Measurements from ENCODE around the gene SC5D. TPM values are rescaled to one million over a fixed set of nuclear protein-coding genes. Genes with fewer than 3 reads are reported as not detected.
A peak's percentile ranks its signal among the peaks of the same experiment; 100 is the strongest.

The SC5D gene
- polyA plus RNA-seq, 1 donor = 29.9 TPM

DNA sequence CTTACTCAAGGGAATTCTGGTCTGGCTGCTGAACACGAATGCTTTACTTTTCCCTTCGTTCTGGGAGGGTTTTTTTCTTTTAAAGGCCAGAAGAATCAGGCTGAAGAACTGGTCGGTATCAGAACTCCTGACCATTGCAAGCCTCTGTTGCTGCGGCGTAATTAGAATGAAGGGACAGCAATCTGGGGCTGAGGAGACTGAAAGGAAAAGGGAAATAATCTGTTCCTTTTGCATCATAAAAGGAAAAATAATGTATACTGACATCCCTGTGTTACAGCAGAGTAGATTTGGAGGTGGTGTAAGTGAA lies 670 bp downstream of the SC5D start:
- DNase-seq = no peak

DNA sequence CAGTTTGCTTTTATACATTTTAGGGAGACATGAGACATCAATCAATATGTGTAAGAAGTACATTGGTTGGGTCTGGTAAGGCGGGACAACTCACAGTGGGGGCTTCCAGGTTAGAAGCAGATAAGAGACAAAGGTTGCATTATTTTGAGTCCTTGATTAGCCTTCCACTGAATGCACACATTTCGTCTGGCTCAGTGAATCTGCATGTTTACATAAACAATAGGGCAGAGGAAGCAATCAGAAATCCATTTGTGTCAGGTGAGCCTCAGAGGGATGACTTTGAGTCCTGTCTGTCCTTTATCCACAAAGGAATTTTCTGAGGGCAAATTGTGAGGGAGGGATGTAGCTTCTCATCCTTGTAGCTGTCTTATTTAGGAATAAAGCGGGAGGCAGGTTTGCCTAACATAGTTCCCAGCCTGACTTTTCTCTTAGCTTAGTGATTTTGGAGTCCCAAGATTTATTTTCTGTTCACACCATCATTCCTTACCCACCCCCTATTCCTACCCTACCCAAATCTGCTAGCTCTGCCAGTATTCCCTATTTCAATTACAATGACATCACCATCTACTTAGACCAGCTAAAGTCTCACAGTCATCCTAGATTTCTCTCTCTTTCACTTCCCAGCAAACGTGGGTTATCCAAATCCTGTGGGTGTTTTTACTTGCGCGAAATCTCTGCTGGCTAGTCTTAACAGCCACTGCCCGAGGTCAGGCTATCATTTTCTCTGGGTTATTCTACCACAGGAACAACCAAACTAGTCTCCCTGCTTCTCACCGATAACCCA lies 2.9 kb downstream of the SC5D start:
- no peak for DNase-seq

DNA sequence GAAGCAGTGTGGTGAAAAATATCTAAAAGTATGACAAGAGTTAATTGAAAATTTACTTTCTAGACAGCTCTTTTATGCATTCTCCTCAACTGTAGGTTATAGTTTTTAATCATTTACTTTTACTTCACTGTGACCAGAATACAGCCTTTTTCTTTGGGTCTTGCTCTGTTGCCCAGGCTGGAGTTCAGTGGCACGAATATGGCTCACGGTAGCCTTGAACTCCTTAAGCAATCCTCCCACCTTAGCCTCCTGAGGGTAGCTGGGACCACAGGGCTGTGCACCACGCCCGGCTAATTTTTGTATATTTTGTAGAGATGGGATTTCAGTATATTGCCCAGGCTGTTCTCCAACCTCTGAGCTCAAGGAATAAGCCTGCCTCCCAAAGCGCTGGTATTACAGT lies 5.3 kb downstream of the SC5D start:
- DNase-seq = no peak

DNA sequence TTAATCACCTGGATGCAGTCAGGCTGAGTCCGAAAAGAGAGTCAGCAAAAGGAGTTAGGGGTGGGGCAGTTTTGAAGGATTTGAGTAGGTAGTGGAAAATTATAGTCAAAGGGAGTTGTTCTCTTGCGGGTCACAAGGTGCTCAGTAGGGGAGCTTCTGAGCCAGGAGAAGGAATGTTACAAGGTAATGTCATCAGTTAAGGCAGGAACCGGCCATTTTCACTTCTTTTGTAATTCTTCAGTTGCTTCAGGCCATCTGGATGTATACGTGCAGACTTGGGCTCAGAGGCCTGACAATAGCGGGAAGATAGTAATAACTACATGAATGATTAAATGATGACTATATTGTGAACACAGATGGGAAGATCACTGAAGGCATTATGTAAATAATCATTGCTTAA lies 6.2 kb downstream of the SC5D start:
- no peak for DNase-seq

GRCh38 chr11:121299417-121299816 lies 6.8 kb downstream of the SC5D start:
- no peak for DNase-seq

DNA sequence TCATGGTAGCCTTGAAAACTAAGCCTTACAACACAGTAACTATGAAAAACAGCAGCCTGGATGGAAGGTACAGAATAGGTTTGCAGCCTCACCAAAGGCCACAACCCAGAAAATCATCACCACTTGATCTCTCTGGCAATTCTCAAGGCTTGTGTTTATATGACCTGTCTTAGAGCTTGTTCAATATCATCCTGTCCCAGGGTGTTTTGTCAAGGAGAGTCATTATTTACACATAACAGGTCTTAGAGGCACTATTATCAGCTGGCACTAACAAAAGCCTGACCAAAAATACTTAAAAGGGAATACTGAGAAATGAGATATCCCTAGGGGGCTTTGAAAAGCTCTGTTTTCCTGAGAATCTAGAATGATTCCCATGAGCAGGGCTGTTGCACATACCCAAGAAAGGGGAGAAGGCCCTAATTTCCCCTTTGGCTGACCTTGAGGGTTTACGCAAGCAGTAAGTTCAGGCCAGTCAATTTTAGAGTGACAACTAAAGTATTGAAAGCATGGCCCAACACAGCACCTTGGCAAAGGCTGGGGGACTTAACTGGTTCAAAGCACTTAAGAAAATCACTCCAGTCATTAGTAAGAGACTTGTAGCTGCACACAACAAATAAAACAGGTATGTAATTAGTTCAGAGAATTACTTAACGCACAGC lies 7.9 kb downstream of the SC5D start:
- no peak for DNase-seq

GRCh38 chr11:121300972-121301699 lies 8.6 kb downstream of the SC5D start:
- no peak for DNase-seq

- DNase-seq = no peak
Measured at GRCh38 chr11:121304759-121305158, 12.2 kb downstream of the SC5D start.

DNA sequence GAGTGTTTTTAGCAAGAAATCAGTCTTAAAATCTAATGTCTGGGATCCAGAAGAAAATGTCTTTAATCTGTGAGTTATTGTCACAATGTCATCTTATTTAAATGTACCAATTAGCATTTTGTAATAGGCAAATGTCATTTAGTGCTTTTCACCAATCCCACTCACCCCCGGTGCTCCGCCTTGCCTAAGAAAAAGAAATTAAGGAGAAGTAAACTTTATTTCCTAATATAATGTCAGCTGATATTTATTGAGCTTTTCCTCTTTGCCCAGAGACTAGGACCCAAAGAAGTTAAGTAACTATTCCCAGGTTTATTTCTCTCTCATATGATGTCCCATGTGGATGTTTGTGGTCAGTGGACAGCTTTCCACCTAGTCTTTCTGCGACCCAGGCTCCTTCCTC lies 16.2 kb downstream of the SC5D start:
- DNase-seq = no peak

- no peak for DNase-seq
Measured at GRCh38 chr11:121309688-121310087, 17.1 kb downstream of the SC5D start.

- no peak for DNase-seq
Measured at GRCh38 chr11:121310908-121311307, 18.3 kb downstream of the SC5D start.

DNA sequence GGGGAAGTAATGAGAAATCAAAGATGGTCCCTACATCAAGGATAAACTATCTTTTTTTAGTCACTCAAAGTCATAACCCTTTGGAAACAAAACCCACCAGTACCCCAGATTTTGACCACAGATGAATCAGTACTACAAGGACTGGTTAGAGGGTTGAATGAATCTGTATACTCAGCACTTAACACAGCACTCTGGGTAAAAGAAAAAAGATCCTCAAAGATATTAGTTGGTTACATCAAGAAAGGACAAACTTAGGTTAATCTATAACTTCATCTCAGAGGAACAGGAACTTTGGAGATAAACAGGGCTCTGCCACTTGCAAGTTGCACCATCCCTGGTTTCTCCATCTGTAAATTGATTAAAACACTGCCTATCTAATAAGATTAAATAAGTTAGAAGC lies 18.8 kb downstream of the SC5D start:
- no peak for DNase-seq

DNA sequence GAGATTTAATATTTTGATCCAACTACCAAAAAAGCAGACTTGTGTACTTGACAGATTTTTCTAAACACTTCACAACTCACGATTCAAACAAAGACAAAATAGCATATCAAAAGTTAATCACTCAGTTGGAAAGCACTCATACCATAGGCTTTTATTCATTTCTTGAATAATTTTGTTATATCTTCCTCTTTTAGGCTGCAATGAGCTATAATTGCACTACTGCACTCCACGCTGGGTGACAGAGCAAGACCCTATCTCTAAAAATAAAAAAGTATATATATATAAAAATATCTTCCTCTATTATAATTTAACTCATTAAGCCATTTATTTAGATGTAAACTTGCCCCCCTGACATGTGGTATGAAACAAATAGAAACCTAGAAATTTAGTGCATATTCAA lies 19.9 kb downstream of the SC5D start:
- DNase-seq = no peak

DNA sequence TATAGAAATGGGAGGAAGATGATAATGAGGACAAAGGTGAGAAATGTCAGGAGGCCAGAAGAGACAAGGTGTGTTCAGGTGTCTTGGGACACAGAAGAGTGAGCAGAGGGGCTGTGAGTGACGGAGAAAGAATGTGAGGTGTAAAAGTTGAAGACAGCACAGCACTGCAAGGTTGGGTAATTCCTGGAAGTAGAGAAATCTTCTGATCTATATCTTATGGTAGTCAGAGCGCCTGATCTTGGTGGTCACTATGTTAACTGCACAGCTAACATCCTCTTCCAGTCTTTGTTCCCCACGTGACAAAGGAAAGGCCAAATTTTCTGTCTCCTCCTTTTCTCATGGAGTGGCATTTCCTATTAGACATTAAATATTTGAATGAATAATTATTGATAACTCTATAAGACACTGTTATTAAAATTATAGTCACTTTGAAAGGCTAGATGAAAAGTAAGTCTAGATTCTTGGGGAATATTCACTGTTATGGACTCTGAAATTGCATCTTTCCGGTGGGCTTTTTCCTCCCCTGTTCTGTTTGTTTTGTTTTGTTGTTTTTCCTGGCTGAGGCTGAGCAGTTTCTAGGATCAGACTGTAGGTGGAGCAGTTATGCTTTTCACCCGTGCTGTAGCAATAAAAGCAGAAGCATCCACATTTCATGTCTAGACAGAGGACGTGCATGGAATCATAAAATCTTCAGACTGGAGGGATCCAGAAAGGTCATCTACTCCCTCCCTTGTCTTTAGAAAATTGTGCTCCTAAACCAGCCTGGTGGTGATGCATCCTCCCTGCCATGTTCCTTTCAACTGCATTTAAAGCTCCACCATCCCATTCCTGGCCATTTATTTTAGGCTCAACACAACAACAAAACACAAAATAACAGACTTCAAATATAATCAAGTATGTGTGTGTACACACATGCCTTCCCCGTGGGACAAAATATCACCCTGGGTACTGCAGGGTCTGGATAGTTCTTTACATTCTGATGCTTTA lies 26.6 kb downstream of the SC5D start:
- DNase-seq = peak; percentile 53

DNA sequence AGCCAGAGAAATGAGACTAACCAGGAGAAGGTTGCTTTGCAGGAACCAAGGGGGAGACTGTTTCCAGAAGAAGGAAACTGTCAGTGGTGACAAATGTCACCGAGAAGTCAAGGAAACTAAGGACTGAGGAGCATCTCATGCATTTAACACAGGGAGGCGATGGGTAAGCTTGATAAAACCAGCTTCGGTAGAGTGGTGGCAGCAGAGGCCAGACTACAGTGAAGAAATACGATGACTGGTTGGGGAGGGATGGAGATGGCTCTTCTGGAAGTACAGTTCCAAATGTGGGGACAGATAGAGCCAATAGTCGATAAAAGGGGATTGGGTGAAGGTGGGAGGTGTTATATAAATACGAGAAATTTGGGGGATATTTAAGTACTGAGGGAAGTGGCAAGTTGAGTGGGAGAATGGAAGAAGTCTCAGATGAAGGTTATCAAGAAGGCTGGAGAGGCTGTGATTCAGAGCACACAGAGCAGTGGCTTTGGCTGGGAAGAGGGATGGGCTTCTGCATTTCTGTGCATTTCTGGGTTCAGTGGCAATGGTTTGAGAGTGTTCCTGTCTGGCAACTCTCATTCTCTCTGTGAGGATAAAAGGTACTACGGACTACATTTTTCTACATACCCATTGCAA lies 29.2 kb downstream of the SC5D start:
- peak; percentile 15 for DNase-seq

DNA sequence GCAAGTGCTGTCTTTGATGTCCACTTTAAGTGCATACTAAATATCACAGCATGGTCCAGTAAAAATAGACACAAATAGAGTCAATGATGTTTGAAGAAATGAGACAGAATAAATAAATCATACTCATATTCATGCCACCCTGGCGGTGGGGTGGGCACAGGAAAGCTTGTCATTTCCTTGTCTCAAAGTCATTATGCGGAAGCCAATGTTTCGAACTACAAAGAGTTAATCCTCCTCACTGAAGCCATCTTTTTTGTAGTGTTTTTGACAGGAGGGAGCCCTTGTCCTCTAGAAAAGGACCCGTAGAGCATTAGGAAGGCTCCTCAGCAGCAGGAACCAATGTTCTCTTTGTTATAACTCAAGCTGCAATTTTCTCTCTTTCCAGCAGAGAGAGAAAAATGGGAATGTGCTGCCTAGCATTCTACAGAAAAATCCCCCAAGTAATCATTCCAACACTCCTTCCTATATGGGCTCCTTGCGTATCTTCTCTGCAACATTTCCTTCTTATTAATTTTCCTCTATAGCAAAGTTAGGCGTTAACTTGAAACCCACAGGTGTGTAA lies 30.6 kb downstream of the SC5D start:
- no peak for DNase-seq

- DNase-seq = no peak
Measured at GRCh38 chr11:121326230-121326629, 33.7 kb downstream of the SC5D start.

DNA sequence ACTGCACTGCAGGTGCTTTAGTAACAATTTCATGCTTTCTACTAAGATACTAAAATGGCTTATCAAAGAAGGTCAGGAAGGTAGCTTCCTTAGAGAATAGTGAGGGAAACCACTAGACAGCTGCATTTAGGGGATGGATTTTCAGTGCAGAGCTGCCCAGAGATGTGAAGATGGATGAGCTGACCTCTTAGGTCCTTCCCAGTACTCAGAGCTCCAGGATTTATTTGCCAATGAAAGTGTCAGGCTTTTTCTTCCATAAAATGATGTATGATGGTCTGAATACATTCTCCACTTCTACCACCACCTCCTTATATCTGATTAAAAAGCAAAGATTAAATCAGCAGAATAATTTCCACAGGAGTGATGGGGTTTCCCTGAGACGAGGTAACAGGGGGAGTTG lies 35.0 kb downstream of the SC5D start:
- DNase-seq = no peak

GRCh38 chr11:121328176-121328966 lies 35.8 kb downstream of the SC5D start:
- DNase-seq = no peak

GRCh38 chr11:121328967-121329679 lies 36.6 kb downstream of the SC5D start:
- no peak for DNase-seq

Data from hindlimb muscle (tissue), 1 donor.